IPS-18a (cell line): Measurements from ENCODE around the gene RCAN2.

Experiments
- H3K27ac ChIP-seq: one replicate; pipeline ENCODE4 v1.5.1; 2013; ENCODE audit warnings: low read length
- H3K27me3 ChIP-seq: one replicate; pipeline ENCODE4 v1.6.1; 2013; ENCODE audit warnings: mild to moderate bottlenecking, low read length; ENCODE audit not compliant: control insufficient read depth, insufficient read depth
- H3K36me3 ChIP-seq: one replicate; pipeline ENCODE4 v1.6.1; 2013; ENCODE audit warnings: low read depth, low read length; ENCODE audit not compliant: control insufficient read depth
- H3K4me1 ChIP-seq: one replicate; pipeline ENCODE4 v1.6.1; 2013; ENCODE audit warnings: low read depth, low read length; ENCODE audit not compliant: control insufficient read depth
- H3K4me3 ChIP-seq: one replicate; pipeline ENCODE4 v1.5.1; 2013; ENCODE audit warnings: low read length
- H3K9ac ChIP-seq: one replicate; pipeline ENCODE4 v1.6.1; 2013; ENCODE audit warnings: mild to moderate bottlenecking, low read length, moderate library complexity
- H3K9me3 ChIP-seq: one replicate; pipeline ENCODE4 v1.6.1; 2013; ENCODE audit warnings: low read depth, low read length; ENCODE audit not compliant: control insufficient read depth

Gene RCAN2

GRCh38 chr6:46510651-46511050 is 19.4 kb upstream of the RCAN2 start:
- Histone ChIP-seq H3K9ac (no peak overlapping the region), H3K27me3 (no peaks in the 10 kb centered on the region), H3K4me3 (no peak overlapping the region), H3K9me3 (no peaks in the 10 kb centered on the region), H3K4me1 (no peaks in the 10 kb centered on the region), H3K27ac (no peak overlapping the region), H3K36me3 (no peaks in the 10 kb centered on the region)

DNA sequence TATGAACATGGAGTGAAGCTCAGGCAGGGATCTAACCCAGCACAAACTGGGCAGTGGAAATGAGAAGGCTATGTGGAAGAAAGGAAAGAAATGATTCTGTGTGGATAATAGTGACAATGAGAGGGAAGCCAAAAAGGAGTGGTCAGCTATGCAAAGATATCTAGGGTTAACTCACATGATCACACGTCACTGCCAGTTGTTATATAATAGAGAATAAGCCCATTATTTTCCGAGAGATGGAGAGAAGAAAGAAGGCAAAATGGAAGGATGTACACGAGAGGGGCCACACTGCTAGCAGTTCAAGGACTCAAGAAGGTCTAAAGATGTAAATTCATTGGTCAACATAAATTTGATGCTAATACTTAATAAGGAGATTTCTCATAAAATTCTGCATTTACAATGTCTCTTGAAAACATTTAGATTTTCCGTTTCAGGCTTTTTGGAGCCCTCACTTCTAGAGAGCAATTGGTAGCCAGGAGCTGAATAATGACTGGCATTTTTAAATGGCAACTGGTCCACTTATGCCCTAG is 18.8 kb upstream of the RCAN2 start:
- no peaks in the 10 kb centered on the region for H3K9me3 ChIP-seq

GRCh38 chr6:46509063-46509462 is 17.8 kb upstream of the RCAN2 start:
- H3K4me1 ChIP-seq, result no peaks in the 10 kb centered on the region
- H3K27me3 ChIP-seq, result no peaks in the 10 kb centered on the region
- H3K4me3 ChIP-seq, result no peak overlapping the region
- H3K36me3 ChIP-seq, result no peaks in the 10 kb centered on the region
- no peak overlapping the region for H3K27ac ChIP-seq
- H3K9ac ChIP-seq, result no peak overlapping the region
- no peaks in the 10 kb centered on the region for H3K9me3 ChIP-seq

More for the DNA sequence above, 18.8 kb upstream of the RCAN2 start:
- H3K27ac ChIP-seq, result no peak overlapping the region
- H3K36me3 ChIP-seq, result no peaks in the 10 kb centered on the region
- no peak overlapping the region for H3K9ac ChIP-seq
- no peak overlapping the region for H3K4me3 ChIP-seq
- no peaks in the 10 kb centered on the region for H3K27me3 ChIP-seq
- no peaks in the 10 kb centered on the region for H3K4me1 ChIP-seq

GRCh38 chr6:46507426-46507825 is 16.2 kb upstream of the RCAN2 start:
- H3K36me3 ChIP-seq, result no peaks in the 10 kb centered on the region
- no peaks in the 10 kb centered on the region for H3K4me1 ChIP-seq
- H3K27ac ChIP-seq, result no peak overlapping the region
- H3K9ac ChIP-seq, result no peak overlapping the region
- H3K4me3 ChIP-seq, result no peak overlapping the region
- no peaks in the 10 kb centered on the region for H3K27me3 ChIP-seq
- H3K9me3 ChIP-seq, result no peaks in the 10 kb centered on the region

DNA sequence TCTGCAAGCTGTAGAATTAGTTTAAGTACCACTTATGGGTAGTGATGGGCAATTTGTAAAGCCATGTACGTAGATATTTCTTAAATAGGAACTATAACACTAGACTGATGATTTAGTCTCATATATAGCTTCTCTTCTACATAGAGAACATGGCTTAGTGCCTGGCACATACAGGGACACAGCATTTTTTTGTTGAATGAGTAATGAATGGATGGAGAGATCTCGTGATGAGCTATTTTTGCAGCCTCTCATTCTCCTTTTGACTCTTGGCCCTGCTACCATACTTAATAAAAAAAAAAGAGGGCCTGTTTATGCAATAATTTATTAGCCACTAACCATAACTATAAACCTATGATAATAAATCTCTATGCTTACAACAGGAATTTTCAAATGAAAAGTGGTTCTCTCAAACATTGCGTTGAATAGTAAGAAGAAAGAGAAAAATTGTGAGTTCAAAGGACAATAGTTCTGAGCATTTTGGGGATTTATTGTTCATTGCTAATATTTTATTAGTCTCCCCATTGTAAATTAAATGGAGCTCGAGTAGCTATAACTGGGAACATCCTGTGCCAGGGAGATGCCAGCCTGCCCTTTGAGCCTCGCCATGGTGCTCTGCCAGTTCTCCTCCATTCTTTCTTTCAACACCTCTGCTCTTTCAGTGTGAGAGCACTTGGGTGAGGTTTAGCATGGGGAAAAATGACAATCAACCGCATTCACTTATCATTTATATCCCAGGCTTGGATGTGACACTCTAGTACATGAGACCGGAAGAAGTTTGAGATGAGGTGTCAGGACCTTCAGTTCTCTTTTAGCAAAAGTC is 14.7 kb upstream of the RCAN2 start:
- Histone ChIP-seq H3K9me3 (no peaks in the 10 kb centered on the region), H3K4me1 (no peaks in the 10 kb centered on the region), H3K4me3 (no peak overlapping the region), H3K27ac (no peak overlapping the region), H3K27me3 (no peaks in the 10 kb centered on the region), H3K9ac (no peak overlapping the region), H3K36me3 (no peaks in the 10 kb centered on the region)

- H3K9me3 ChIP-seq, result no peaks in the 10 kb centered on the region
- no peak overlapping the region for H3K9ac ChIP-seq
- no peaks in the 10 kb centered on the region for H3K27me3 ChIP-seq
- no peaks in the 10 kb centered on the region for H3K36me3 ChIP-seq
- H3K4me3 ChIP-seq, result no peak overlapping the region
- H3K4me1 ChIP-seq, result no peaks in the 10 kb centered on the region
- H3K27ac ChIP-seq, result no peak overlapping the region
Measured at GRCh38 chr6:46504242-46504641, 13.0 kb upstream of the RCAN2 start.

- no peaks in the 10 kb centered on the region for H3K9me3 ChIP-seq
- no peak overlapping the region for H3K27ac ChIP-seq
- H3K4me3 ChIP-seq, result no peak overlapping the region
- H3K36me3 ChIP-seq, result no peaks in the 10 kb centered on the region
- H3K9ac ChIP-seq, result no peak overlapping the region
- H3K4me1 ChIP-seq, result no peaks in the 10 kb centered on the region
- H3K27me3 ChIP-seq, result no peaks in the 10 kb centered on the region
Measured at GRCh38 chr6:46502486-46503119, 11.4 kb upstream of the RCAN2 start.

- H3K27me3 ChIP-seq, result no peaks in the 10 kb centered on the region
- no peaks in the 10 kb centered on the region for H3K9me3 ChIP-seq
- no peaks in the 10 kb centered on the region for H3K36me3 ChIP-seq
- no peak overlapping the region for H3K27ac ChIP-seq
- H3K9ac ChIP-seq, result no peak overlapping the region
- no peak overlapping the region for H3K4me3 ChIP-seq
- H3K4me1 ChIP-seq, result no peaks in the 10 kb centered on the region
Measured at GRCh38 chr6:46501136-46502089, 10.2 kb upstream of the RCAN2 start.

GRCh38 chr6:46500382-46500781 is 9.1 kb upstream of the RCAN2 start:
- Histone ChIP-seq H3K36me3 (no peaks in the 10 kb centered on the region), H3K9ac (no peak overlapping the region), H3K27ac (no peak overlapping the region), H3K4me3 (no peak overlapping the region), H3K27me3 (no peaks in the 10 kb centered on the region), H3K9me3 (no peaks in the 10 kb centered on the region), H3K4me1 (no peaks in the 10 kb centered on the region)

GRCh38 chr6:46491628-46492547 is 639 bp upstream of the RCAN2 start:
- Histone ChIP-seq H3K4me1 (peaks cover 22% of the 10 kb centered on the region), H3K27ac (no peak overlapping the region), H3K9ac (peak overlapping the region; percentile 48), H3K9me3 (no peaks in the 10 kb centered on the region), H3K27me3 (peaks cover 38% of the 10 kb centered on the region), H3K4me3 (peak overlapping the region; percentile 86), H3K36me3 (no peaks in the 10 kb centered on the region)
